B cell (primary cell): ENCODE measurements around the gene PTPN5. TPM values are rescaled to one million over a fixed set of nuclear protein-coding genes. Genes with fewer than 3 reads are reported as not detected.

Experiments
- ATAC-seq: fragments of 200-7000 bp; cut with Tn5 transposase; one replicate; pipeline ENCODE4 v1.10.0; 2021; ENCODE audit warnings: low read depth, mild to moderate bottlenecking, moderate number of reproducible peaks, moderate library complexity
- CTCF ChIA-PET: fragments of 350-600 bp; sonication (Branson Sonifier 250); formaldehyde crosslinking; loops from one replicate; lab custom pipeline; 2021; ENCODE audit warnings: antibody characterized with exemption, inconsistent platforms; lab: Charles Lee
- POLR2A ChIA-PET: fragments of 350-600 bp; sonication (Branson Sonifier 250); formaldehyde crosslinking; loops from one replicate; lab custom pipeline; 2021; ENCODE audit warnings: antibody characterized with exemption; lab: Charles Lee
- DNase-seq: peaks from one replicate; pipeline ENCODE4 v3.0.0; 2013
- H2AFZ ChIP-seq: 2 replicates; pipeline ENCODE4 v1.6.1; 2012; ENCODE audit warnings: mild to moderate bottlenecking, low read depth, low read length; ENCODE audit not compliant: insufficient read depth, poor library complexity, severe bottlenecking
- H3K27ac ChIP-seq, 2 donors: 1 replicate in 1 of 2; 2 replicates in 1 of 2; pipeline ENCODE4 v1.5.1; 2012 to 2013; ENCODE audit warnings: low read length in 2 of 2, mild to moderate bottlenecking in 2 of 2, moderate library complexity in 1 of 2
- H3K27me3 ChIP-seq, 4 experiments: fragments of 200-600 bp in 1 of 4; sonication (generic) in 1 of 4; replicated peaks in 1 of 4; 1 replicate in 2 of 4; 2 replicates in 2 of 4; pipeline versions ENCODE4 v1.6.1 to v1.7.0; 2013 to 2016; ENCODE audit warnings: low read length in 3 of 4, mild to moderate bottlenecking in 2 of 4, mixed read lengths in 1 of 4, moderate library complexity in 1 of 4; ENCODE audit not compliant: insufficient read depth in 4 of 4, control insufficient read depth in 3 of 4; ENCODE audit errors: control extremely low read depth in 1 of 4
- H3K36me3 ChIP-seq, 2 experiments: replicated peaks in 1 of 2; 1 replicate in 1 of 2; 2 replicates in 1 of 2; pipeline versions ENCODE4 v1.6.1 to v1.7.1; 2013; ENCODE audit warnings: low read length in 1 of 2; ENCODE audit not compliant: insufficient read depth in 2 of 2, control insufficient read depth in 1 of 2; ENCODE audit errors: control extremely low read depth in 1 of 2, extremely low read depth in 1 of 2
- H3K4me1 ChIP-seq, 2 donors: fragments of 200-600 bp in 1 of 2; sonication (generic) in 1 of 2; 1 replicate in 1 of 2; 2 replicates in 1 of 2; pipeline versions ENCODE4 v1.5.1 to v1.6.1; 2013 to 2017; ENCODE audit warnings: low read length in 2 of 2; ENCODE audit not compliant: control insufficient read depth in 2 of 2, insufficient read depth in 2 of 2
- H3K4me2 ChIP-seq: replicated peaks from 2 replicates; pipeline ENCODE3; 2012; ENCODE audit warnings: mild to moderate bottlenecking, low read depth, low read length; ENCODE audit not compliant: poor library complexity, severe bottlenecking
- H3K4me3 ChIP-seq, 5 experiments: fragments of 200-600 bp in 1 of 5; sonication (generic) in 1 of 5; 1 replicate in 3 of 5; 2 replicates in 2 of 5; pipeline versions ENCODE4 v1.5.1 to v1.7.0; 2011 to 2016; ENCODE audit warnings: low read length in 4 of 5, mild to moderate bottlenecking in 4 of 5, low read depth in 2 of 5, control low read depth in 1 of 5, moderate library complexity in 1 of 5; ENCODE audit not compliant: insufficient read depth in 1 of 5; ENCODE audit errors: control extremely low read depth in 1 of 5, extremely low read depth in 1 of 5
- H3K79me2 ChIP-seq: fragments of 200-600 bp; sonication (generic); one replicate; pipeline ENCODE4 v1.6.0; 2016; ENCODE audit warnings: low read length; ENCODE audit not compliant: control insufficient read depth, insufficient read depth
- H3K9ac ChIP-seq: fragments of 200-600 bp; sonication (generic); 2 replicates; pipeline ENCODE4 v1.6.1; 2017; ENCODE audit warnings: mild to moderate bottlenecking, low read length, moderate library complexity
- H3K9me3 ChIP-seq, 3 donors: one replicate each; pipeline versions ENCODE4 v1.6.1 to v1.7.1; 2013; ENCODE audit warnings: low read length in 2 of 3; ENCODE audit not compliant: control insufficient read depth in 2 of 3, insufficient read depth in 1 of 3; ENCODE audit errors: control extremely low read depth in 1 of 3
- H4K20me1 ChIP-seq: 2 replicates; pipeline ENCODE4 v1.6.0; 2012; ENCODE audit warnings: mild to moderate bottlenecking, low read length; ENCODE audit not compliant: insufficient read depth, control insufficient read depth, poor library complexity, severe bottlenecking
- H3K27ac Mint-ChIP-seq: one replicate; pipeline ENCODE4 v1.8.0; 2021; ENCODE audit warnings: mixed read lengths
- H3K27me3 Mint-ChIP-seq: one replicate; pipeline ENCODE4 v1.8.0; 2021; ENCODE audit warnings: mixed read lengths
- H3K4me1 Mint-ChIP-seq: one replicate; pipeline ENCODE4 v1.8.0; 2021; ENCODE audit warnings: mixed read lengths
- H3K4me3 Mint-ChIP-seq: one replicate; pipeline ENCODE4 v1.8.0; 2021; ENCODE audit warnings: mixed read lengths
- H3K9me3 Mint-ChIP-seq: one replicate; pipeline ENCODE4 v1.8.0; 2022; ENCODE audit warnings: mixed read lengths; ENCODE audit not compliant: insufficient read depth
- CTCF ChIP-seq: fragments of 200-600 bp; IDR thresholded peaks from one replicate; pipeline ENCODE4 v1.8.0; 2022; ENCODE audit warnings: antibody characterized with exemption, mild to moderate bottlenecking
- EZH2 ChIP-seq: IDR thresholded peaks from 2 replicates; pipeline ENCODE4 v1.6.1; 2012; ENCODE audit warnings: borderline replicate concordance, low read depth, mild to moderate bottlenecking, moderate library complexity, low read length; ENCODE audit not compliant: insufficient read depth, poor library complexity, severe bottlenecking
- WGBS: methylation state at CpG from one replicate; pipeline ENCODE4 v1.1.5; 2013; ENCODE audit warnings: missing lambda C conversion rate; ENCODE audit not compliant: insufficient coverage; 5-methylcytosine and 5-hydroxymethylcytosine counted together
- intact Hi-C: fragments of 100-400 bp; cut with micrococcal nuclease; formaldehyde crosslinking; loops from one replicate; pipeline ENCODE4 v1.10.0; 2022
- polyA plus RNA-seq: library from polyadenylated mRNA; depleted of rRNA; stranded (reverse); fragments of >200 nt; gene quantifications from 2 replicates; pipeline ENCODE4 v1.2.3, GENCODE V29; 2012
- total RNA-seq, 2 donors: library from RNA; stranded (reverse); fragments of 120-200 nt in 1 of 2; gene quantifications; 1 replicate in 1 of 2; 2 replicates in 1 of 2; pipeline versions ENCODE4 v1.2.3 to v1.2.4, GENCODE V29; 2013 to 2022

Gene PTPN5
- total and polyA plus RNA-seq, 2 donors (not counting 1 experiment from before 2014, with no cell fraction given): not detected

- Histone ChIP-seq H3K4me3 (no peak overlapping the region), H3K9me3 (no peaks in the 10 kb centered on the region), H3K27ac (no peak overlapping the region), H3K27me3 (peaks cover 0 to 5% (median 0%) of the 10 kb centered on the region in 4 experiments), H3K36me3 (no peaks in the 10 kb centered on the region), H3K79me2 (no peaks in the 10 kb centered on the region), H3K4me1 (no peaks in the 10 kb centered on the region), H2AFZ (no peak overlapping the region), H3K9ac (no peak overlapping the region), H3K4me2 (no peak overlapping the region), H4K20me1 (no peaks in the 10 kb centered on the region)
- WGBS: 82% methylated on average over 7 of the region's 7 CpGs
- H3K27me3 Mint-ChIP-seq: peaks cover 27% of the 10 kb centered on the region
- intact Hi-C loops: no loop called here
- ATAC-seq (no peak), DNase-seq (no peak)
- POLR2A ChIA-PET: no interaction called here
- TF ChIP-seq CTCF: no peak
- TF ChIP-seq EZH2: no peak
- no peaks in the 10 kb centered on the region for H3K4me1 Mint-ChIP-seq
- no peak overlapping the region for H3K4me3 Mint-ChIP-seq
- CTCF ChIA-PET: interaction anchor here (1.5 to 2.6 kb wide), 2 partner anchors 9 to 659 kb away, joined by 6 to 9 read pairs; no protein-coding TSS in a partner anchor
- no peaks in the 10 kb centered on the region for H3K9me3 Mint-ChIP-seq
- H3K27ac Mint-ChIP-seq: no peak overlapping the region
These were observed 16.8 kb downstream of the PTPN5 start for GRCh38 chr11:18774801-18775200.

- H3K4me3 Mint-ChIP-seq: no peak overlapping the region
- no peaks in the 10 kb centered on the region for H3K4me1 Mint-ChIP-seq
- no peak for TF ChIP-seq EZH2
- TF ChIP-seq CTCF: no peak
- Histone ChIP-seq H3K36me3 (no peaks in the 10 kb centered on the region), H2AFZ (no peak overlapping the region), H3K27ac (no peak overlapping the region), H3K27me3 (peaks cover 0 to 5% (median 0%) of the 10 kb centered on the region in 4 experiments), H3K79me2 (no peaks in the 10 kb centered on the region), H3K4me1 (no peaks in the 10 kb centered on the region), H3K9me3 (no peaks in the 10 kb centered on the region), H3K9ac (no peak overlapping the region), H4K20me1 (no peaks in the 10 kb centered on the region), H3K4me3 (no peak overlapping the region), H3K4me2 (no peak overlapping the region)
- DNase-seq (no peak), ATAC-seq (no peak)
- CTCF ChIA-PET: interaction anchor here (2.6 kb wide), 1 partner anchor 658 kb away, joined by 6 read pairs; no protein-coding TSS in a partner anchor
- H3K9me3 Mint-ChIP-seq: no peaks in the 10 kb centered on the region
- no peak overlapping the region for H3K27ac Mint-ChIP-seq
- intact Hi-C loops: no loop called here
- peaks cover 27% of the 10 kb centered on the region for H3K27me3 Mint-ChIP-seq
- WGBS: 88% methylated on average over 3 of the region's 3 CpGs
- POLR2A ChIA-PET: no interaction called here
These were observed 17.9 kb downstream of the PTPN5 start for GRCh38 chr11:18773681-18774080.
